HFFc6 (cell line): ENCODE results near the gene SETBP1. TPM values are rescaled to one million over a fixed set of nuclear protein-coding genes. Genes with fewer than 3 reads are reported as not detected.

Experiments
- DNase-seq: peaks from one replicate; pipeline ENCODE4 v3.0.0-alpha.2; 2018
- H3K27ac Mint-ChIP-seq: 2 replicates; pipeline ENCODE4 v1.8.0; 2020; ENCODE audit warnings: mild to moderate bottlenecking, mixed read lengths
- H3K27me3 Mint-ChIP-seq: 2 replicates; pipeline ENCODE4 v1.8.0; 2021; ENCODE audit warnings: mild to moderate bottlenecking, moderate library complexity, mixed read lengths; ENCODE audit not compliant: insufficient read depth
- H3K36me3 Mint-ChIP-seq: 2 replicates; pipeline ENCODE4 v1.8.0; 2021; ENCODE audit warnings: low read depth, mixed read lengths
- H3K4me1 Mint-ChIP-seq: 2 replicates; pipeline ENCODE4 v1.8.0; 2020; ENCODE audit warnings: low read depth, mixed read lengths
- H3K4me3 Mint-ChIP-seq: 2 replicates; pipeline ENCODE4 v1.8.0; 2020; ENCODE audit warnings: mild to moderate bottlenecking, moderate library complexity, mixed read lengths
- H3K9me3 Mint-ChIP-seq: 2 replicates; pipeline ENCODE4 v1.8.0; 2020; ENCODE audit warnings: mild to moderate bottlenecking, mixed read lengths
- CTCF ChIP-seq: fragments of 200-600 bp; sonication (generic); IDR thresholded peaks from 2 replicates; pipeline ENCODE4 v1.5.0; 2021; ENCODE audit warnings: antibody characterized with exemption, mild to moderate bottlenecking
- total RNA-seq, 6 experiments: library from RNA; stranded (reverse); fragmentation: NEBNext Ultra II Directional; extraction: Animal tissue kit (Norgen Biotek cat#: 25700); gene quantifications; 2 replicates in 1 of 6; 3 replicates in 5 of 6; pipeline ENCODE4 v1.2.3, GENCODE V29; 2021

Gene SETBP1
- total RNA-seq, 6 experiments from 2014 or later: 0.03 to 0.40 (median 0.09) TPM

GRCh38 chr18:44876024-44876423, 195.3 kb downstream of the SETBP1 start:
- DNase-seq: no peak
- Mint-ChIP-seq H3K4me1 (no peaks in the 10 kb centered on the region), H3K4me3 (no peak overlapping the region), H3K27me3 (peaks cover 3% of the 10 kb centered on the region), H3K36me3 (no peaks in the 10 kb centered on the region), H3K9me3 (peaks cover 23% of the 10 kb centered on the region), H3K27ac (no peak overlapping the region)
- no peak for TF ChIP-seq CTCF

- Mint-ChIP-seq H3K27me3 (peaks cover 5% of the 10 kb centered on the region), H3K4me3 (no peak overlapping the region), H3K4me1 (no peaks in the 10 kb centered on the region), H3K36me3 (no peaks in the 10 kb centered on the region), H3K27ac (no peak overlapping the region), H3K9me3 (peaks cover 23% of the 10 kb centered on the region)
- no peak for DNase-seq
- TF ChIP-seq CTCF: no peak
Measured at GRCh38 chr18:44876755-44877154, 196.1 kb downstream of the SETBP1 start.

GRCh38 chr18:44878335-44878734, 197.6 kb downstream of the SETBP1 start:
- Mint-ChIP-seq H3K4me3 (no peak overlapping the region), H3K27me3 (peaks cover 5% of the 10 kb centered on the region), H3K4me1 (no peaks in the 10 kb centered on the region), H3K36me3 (no peaks in the 10 kb centered on the region), H3K9me3 (peaks cover 18% of the 10 kb centered on the region), H3K27ac (no peak overlapping the region)
- no peak for TF ChIP-seq CTCF
- no peak for DNase-seq

- H3K36me3 Mint-ChIP-seq: no peaks in the 10 kb centered on the region
- TF ChIP-seq CTCF: no peak
- no peak overlapping the region for H3K27ac Mint-ChIP-seq
- H3K27me3 Mint-ChIP-seq: peaks cover 5% of the 10 kb centered on the region; the same call in 1 of the 2 replicates
- no peak overlapping the region for H3K4me3 Mint-ChIP-seq
- H3K4me1 Mint-ChIP-seq: no peaks in the 10 kb centered on the region
- H3K9me3 Mint-ChIP-seq: peaks cover 12% of the 10 kb centered on the region
- DNase-seq: no peak
Measured at GRCh38 chr18:44880170-44880569, 199.5 kb downstream of the SETBP1 start.

GRCh38 chr18:44881461-44882162, 200.9 kb downstream of the SETBP1 start:
- Mint-ChIP-seq H3K4me3 (no peak overlapping the region), H3K27ac (no peak overlapping the region), H3K36me3 (no peaks in the 10 kb centered on the region), H3K27me3 (peaks cover 4% of the 10 kb centered on the region; the same call in 1 of the 2 replicates), H3K9me3 (peaks cover 12% of the 10 kb centered on the region), H3K4me1 (no peaks in the 10 kb centered on the region)
- TF ChIP-seq CTCF: no peak
- no peak for DNase-seq
